WERI-Rb-1 (cell line): ENCODE measurements around the gene OR5A1.

Experiments
- DNase-seq: peaks from one replicate; pipeline ENCODE4 v3.0.0-alpha.2; 2020
- H3K27ac ChIP-seq: fragments of 250-450 bp; sonication (Bioruptor Pico); 2 replicates; pipeline ENCODE4 v1.5.1; 2020; ENCODE audit warnings: mild to moderate bottlenecking, moderate library complexity
- H3K27me3 ChIP-seq: fragments of 250-450 bp; sonication (Bioruptor Pico); 2 replicates; pipeline ENCODE4 v1.5.1; 2021; ENCODE audit warnings: mild to moderate bottlenecking, low read depth, moderate library complexity; ENCODE audit not compliant: insufficient read depth, severe bottlenecking
- H3K36me3 ChIP-seq: fragments of 250-450 bp; sonication (Bioruptor Pico); 2 replicates; pipeline ENCODE4 v1.5.1; 2020; ENCODE audit warnings: mild to moderate bottlenecking, moderate library complexity
- H3K4me3 ChIP-seq: 2 replicates; pipeline ENCODE4 v1.5.1; 2011; ENCODE audit warnings: low read depth, mild to moderate bottlenecking, control low read depth, low read length
- H3K9me3 ChIP-seq: fragments of 250-450 bp; sonication (Bioruptor Pico); 2 replicates; pipeline ENCODE4 v1.5.1; 2021; ENCODE audit warnings: mild to moderate bottlenecking, moderate library complexity; ENCODE audit not compliant: severe bottlenecking
- TF ChIP-seq, protein P1 (sequence below): IDR thresholded peaks from 2 replicates; pipeline ENCODE4 v1.5.1; 2011; ENCODE audit warnings: low read depth, mild to moderate bottlenecking, control low read depth, inconsistent platforms, low read length

The OR5A1 gene

DNA sequence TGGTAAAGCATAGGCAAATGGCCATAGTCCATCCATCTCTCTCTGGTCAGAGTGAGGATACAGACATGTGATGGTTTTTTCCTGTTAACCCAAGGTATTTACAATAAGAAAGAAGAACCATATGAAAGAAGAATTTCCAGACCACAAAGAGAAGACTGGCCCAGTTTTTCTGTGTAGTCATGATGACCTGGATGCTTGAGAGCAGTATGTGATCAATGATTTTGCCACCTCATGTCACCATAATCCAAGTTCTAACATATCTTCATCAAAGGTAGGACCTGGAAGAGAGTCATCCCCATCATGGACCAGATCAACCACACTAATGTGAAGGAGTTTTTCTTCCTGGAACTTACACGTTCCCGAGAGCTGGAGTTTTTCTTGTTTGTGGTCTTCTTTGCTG, 20.4 kb downstream of the OR5A1 start, which contains the start of gene OR4D6:
Gene OR4D6 (plus strand): TSS at position 301 of the 400 bp plus-strand sequence. CDS start 0 bp downstream, at position 301.
- no peaks in the 10 kb centered on the region for H3K27me3 ChIP-seq
- TF ChIP-seq, protein P1, sequence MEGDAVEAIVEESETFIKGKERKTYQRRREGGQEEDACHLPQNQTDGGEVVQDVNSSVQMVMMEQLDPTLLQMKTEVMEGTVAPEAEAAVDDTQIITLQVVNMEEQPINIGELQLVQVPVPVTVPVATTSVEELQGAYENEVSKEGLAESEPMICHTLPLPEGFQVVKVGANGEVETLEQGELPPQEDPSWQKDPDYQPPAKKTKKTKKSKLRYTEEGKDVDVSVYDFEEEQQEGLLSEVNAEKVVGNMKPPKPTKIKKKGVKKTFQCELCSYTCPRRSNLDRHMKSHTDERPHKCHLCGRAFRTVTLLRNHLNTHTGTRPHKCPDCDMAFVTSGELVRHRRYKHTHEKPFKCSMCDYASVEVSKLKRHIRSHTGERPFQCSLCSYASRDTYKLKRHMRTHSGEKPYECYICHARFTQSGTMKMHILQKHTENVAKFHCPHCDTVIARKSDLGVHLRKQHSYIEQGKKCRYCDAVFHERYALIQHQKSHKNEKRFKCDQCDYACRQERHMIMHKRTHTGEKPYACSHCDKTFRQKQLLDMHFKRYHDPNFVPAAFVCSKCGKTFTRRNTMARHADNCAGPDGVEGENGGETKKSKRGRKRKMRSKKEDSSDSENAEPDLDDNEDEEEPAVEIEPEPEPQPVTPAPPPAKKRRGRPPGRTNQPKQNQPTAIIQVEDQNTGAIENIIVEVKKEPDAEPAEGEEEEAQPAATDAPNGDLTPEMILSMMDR = no peak
- DNase-seq = no peak
- H3K4me3 ChIP-seq = no peak within 1 kb of the TSS
- H3K9me3 ChIP-seq = no peaks in the 10 kb centered on the region
- no peaks in the 10 kb centered on the region for H3K36me3 ChIP-seq
- H3K27ac ChIP-seq = no peak within 1 kb of the TSS

DNA sequence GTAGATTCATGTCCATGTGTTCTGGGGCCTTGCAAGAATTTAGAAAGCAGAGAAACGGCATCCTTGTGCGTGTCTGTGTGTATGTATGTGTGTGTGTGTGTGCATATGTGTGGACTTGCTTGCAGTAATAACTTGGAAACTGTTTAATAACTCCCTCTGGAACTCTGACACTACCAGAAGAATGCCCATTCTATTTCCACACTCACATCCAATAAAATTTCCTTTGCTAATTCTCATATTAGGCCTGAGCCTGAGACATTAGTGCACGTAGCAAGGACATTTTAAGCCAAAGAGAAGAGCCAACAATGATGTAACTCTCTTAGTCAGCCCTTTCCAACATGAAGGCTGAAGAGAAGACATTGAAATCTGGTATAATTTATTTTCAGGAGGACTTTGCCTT, 23.6 kb downstream of the OR5A1 start:
- TF ChIP-seq, protein P1 = no peak
- no peak for DNase-seq
- peaks cover 6% of the 10 kb centered on the region for H3K9me3 ChIP-seq
- no peaks in the 10 kb centered on the region for H3K36me3 ChIP-seq
- no peak overlapping the region for H3K27ac ChIP-seq
- no peaks in the 10 kb centered on the region for H3K27me3 ChIP-seq
- no peak overlapping the region for H3K4me3 ChIP-seq

DNA sequence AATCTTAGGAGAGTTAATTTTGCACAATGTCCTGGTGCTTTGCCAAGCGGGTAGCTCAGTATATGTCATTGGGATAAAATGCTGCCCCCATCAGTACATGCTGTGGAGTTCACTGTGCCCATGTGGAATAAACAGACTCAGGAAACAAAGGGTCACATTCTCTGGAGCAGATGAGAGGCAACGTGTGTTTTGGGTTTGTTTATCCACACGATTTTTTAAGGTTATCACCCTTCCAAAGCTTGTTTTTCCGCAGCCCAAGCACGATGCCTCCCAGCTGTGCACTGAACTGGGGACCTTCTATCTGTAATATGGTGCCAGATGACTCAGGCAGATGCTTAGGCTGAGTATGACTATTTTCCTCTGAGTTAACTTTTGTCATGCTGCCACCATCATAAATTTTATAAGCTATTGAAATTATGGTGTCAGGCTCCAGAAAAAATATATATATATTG, 26.9 kb downstream of the OR5A1 start:
- H3K27ac ChIP-seq = no peak overlapping the region
- peaks cover 8% of the 10 kb centered on the region for H3K9me3 ChIP-seq
- no peak overlapping the region for H3K4me3 ChIP-seq
- H3K27me3 ChIP-seq = no peaks in the 10 kb centered on the region
- no peaks in the 10 kb centered on the region for H3K36me3 ChIP-seq
- DNase-seq = no peak
- TF ChIP-seq, protein P1 = no peak

DNA sequence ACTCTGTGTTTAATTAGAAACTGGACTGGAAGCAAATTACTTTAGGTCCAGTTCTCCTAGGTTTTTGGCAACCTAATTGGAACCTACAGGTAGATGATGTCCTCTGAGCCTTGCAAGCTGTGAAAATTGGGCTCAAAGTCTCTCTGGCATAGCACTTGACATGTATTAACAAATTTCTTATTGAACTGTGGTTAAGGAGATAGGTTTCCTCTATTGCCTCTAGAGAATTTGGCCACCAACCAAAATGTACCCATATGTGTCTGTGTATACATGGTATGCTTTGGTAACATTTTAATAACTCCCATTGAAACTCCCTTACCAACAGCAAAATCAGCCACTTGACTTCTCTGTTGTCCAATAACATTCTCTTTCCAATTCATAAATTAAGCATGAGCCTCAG, 36.7 kb downstream of the OR5A1 start, which contains the start of gene OR4D10:
Gene OR4D10 (plus strand): TSS at position 301 of the 400 bp plus-strand sequence. CDS start 4,115 bp downstream, outside the sequence.
- H3K36me3 ChIP-seq = no peaks in the 10 kb centered on the region
- H3K27ac ChIP-seq = no peak within 1 kb of the TSS
- H3K27me3 ChIP-seq = no peaks in the 10 kb centered on the region
- no peak within 1 kb of the TSS for H3K4me3 ChIP-seq
- DNase-seq = no peak
- TF ChIP-seq, protein P1 = no peak
- no peaks in the 10 kb centered on the region for H3K9me3 ChIP-seq

DNA sequence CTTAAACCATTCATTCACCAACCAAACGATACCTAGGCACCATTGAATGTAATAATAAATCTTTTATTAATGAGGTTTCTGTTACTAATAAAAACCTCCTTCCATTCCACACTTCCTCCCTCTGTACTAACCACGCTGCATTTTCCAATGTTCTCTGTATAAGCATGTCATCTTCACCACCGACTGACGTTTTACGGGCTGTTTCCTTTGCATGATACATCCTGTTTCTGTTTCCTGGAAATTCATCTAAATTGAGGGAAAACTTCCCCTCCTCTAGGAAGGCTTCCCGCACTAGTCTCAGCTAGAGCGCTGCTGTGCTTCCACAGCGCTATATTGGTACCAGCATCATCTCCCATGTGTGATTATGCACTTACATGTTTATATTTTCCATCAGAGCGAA, 38.9 kb downstream of the OR5A1 start:
- Histone ChIP-seq H3K27ac (no peak overlapping the region), H3K4me3 (no peak overlapping the region), H3K27me3 (no peaks in the 10 kb centered on the region), H3K36me3 (no peaks in the 10 kb centered on the region), H3K9me3 (no peaks in the 10 kb centered on the region)
- DNase-seq = no peak
- TF ChIP-seq, protein P1 = no peak

DNA sequence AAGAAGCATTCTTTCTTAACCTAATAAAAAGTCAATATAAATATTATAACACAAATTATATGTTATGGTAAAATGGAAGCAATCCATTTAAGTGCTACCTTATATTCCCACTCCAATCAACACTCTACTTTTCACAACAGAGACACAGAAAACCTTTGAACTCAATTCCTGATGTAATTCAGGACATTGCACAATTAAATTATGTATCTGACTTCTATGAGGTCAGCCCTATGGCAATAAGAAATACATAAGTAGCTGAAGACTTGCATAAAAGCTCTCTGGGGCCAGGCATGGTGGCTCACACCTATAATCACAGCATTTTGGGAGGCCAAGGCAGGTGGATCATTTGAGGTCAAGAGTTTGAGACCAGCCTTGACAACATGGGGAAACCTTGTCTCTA, 43.6 kb downstream of the OR5A1 start:
- Histone ChIP-seq H3K9me3 (peaks cover 2% of the 10 kb centered on the region), H3K27ac (no peak overlapping the region), H3K4me3 (no peak overlapping the region), H3K36me3 (no peaks in the 10 kb centered on the region), H3K27me3 (no peaks in the 10 kb centered on the region)
- TF ChIP-seq, protein P1 = no peak
- DNase-seq = no peak
